GM12891 (cell line): ENCODE results near the gene SLC44A2.

Experiments used
- POLR2A ChIP-seq: IDR thresholded peaks from 2 replicates; pipeline ENCODE4 v1.6.1; 2011; ENCODE audit warnings: low read depth, low read length, control low read depth
- POLR2AphosphoS5 ChIP-seq: IDR thresholded peaks from 2 replicates; pipeline ENCODE4 v1.6.1; 2011; ENCODE audit warnings: low read depth, low read length, control low read depth
- TAF1 ChIP-seq: IDR thresholded peaks from 2 replicates; pipeline ENCODE4 v1.6.1; 2011; ENCODE audit warnings: low read depth, low read length, control low read depth

- TF ChIP-seq POLR2A (no peak; the same call in 1 of the 2 replicates), TAF1 (no peak), POLR2AphosphoS5 (no peak; the same call in 1 of the 2 replicates)
Measured at GRCh38 chr19:10683582-10683981, 58.2 kb downstream of the SLC44A2 start.
